GM12864 (cell line): Measurements from ENCODE around the gene MLXIP.

Source experiments
- DNase-seq: peaks from one replicate; pipeline ENCODE4 v3.0.0-alpha.2; 2011; ENCODE audit warnings: low read depth
- H3K4me3 ChIP-seq: 2 replicates; pipeline ENCODE4 v1.5.1; 2011; ENCODE audit warnings: mild to moderate bottlenecking, low read depth, low read length, control low read depth
- TF ChIP-seq, protein P1 (sequence below): IDR thresholded peaks from 2 replicates; pipeline ENCODE4 v1.5.1; 2011; ENCODE audit warnings: low read depth, mild to moderate bottlenecking, moderate library complexity, low read length, control low read depth, inconsistent platforms; ENCODE audit errors: missing control alignments

Gene MLXIP

GRCh38 chr12:122187466-122187865 is 108.9 kb downstream of the MLXIP start:
- TF ChIP-seq, protein P1, sequence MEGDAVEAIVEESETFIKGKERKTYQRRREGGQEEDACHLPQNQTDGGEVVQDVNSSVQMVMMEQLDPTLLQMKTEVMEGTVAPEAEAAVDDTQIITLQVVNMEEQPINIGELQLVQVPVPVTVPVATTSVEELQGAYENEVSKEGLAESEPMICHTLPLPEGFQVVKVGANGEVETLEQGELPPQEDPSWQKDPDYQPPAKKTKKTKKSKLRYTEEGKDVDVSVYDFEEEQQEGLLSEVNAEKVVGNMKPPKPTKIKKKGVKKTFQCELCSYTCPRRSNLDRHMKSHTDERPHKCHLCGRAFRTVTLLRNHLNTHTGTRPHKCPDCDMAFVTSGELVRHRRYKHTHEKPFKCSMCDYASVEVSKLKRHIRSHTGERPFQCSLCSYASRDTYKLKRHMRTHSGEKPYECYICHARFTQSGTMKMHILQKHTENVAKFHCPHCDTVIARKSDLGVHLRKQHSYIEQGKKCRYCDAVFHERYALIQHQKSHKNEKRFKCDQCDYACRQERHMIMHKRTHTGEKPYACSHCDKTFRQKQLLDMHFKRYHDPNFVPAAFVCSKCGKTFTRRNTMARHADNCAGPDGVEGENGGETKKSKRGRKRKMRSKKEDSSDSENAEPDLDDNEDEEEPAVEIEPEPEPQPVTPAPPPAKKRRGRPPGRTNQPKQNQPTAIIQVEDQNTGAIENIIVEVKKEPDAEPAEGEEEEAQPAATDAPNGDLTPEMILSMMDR = no peak
- no peak for DNase-seq
- H3K4me3 ChIP-seq = no peak overlapping the region

DNA sequence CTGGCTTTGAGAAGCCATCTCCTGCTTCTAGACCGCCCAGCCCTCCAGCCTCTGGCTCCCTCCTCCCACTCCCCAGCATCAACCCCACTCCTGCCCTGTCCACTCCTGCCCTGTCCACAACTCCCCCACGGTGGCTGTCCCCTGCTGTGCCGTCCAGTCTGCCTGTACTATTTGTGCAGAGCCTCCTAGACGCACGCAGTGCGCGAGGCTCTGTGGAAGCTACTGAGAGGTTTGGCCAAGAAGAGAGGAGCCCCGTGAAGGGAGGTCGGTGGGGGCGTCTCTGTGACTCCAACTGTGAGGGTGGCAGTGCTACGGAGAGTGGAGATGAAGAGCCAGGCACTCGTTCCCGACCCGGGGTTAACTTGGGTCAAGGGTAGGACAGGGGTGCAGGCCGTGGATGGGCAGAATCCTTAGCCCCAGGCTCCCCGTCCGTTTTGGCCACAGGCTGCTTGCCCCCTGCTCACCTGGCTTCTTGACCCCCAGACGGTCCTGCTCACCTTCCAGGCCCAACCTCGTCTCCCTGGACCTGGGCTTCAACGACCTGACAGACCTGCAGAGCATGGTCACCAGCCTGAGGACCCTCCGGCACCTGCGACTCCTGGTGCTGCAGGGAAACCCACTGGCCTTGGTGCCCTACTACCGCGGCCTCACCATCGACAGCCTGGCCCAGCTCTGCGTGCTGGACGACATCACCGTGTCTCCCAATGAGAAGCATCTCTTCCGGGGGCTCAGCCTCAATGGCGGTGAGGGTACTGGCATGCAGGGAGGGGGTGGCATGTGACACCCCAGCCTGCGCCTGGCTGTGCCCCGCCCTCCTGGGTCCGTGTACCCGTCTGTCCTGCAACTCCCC is 111.3 kb downstream of the MLXIP start:
- TF ChIP-seq, protein P1 = no peak
- no peak for DNase-seq
- H3K4me3 ChIP-seq = no peak overlapping the region

DNA sequence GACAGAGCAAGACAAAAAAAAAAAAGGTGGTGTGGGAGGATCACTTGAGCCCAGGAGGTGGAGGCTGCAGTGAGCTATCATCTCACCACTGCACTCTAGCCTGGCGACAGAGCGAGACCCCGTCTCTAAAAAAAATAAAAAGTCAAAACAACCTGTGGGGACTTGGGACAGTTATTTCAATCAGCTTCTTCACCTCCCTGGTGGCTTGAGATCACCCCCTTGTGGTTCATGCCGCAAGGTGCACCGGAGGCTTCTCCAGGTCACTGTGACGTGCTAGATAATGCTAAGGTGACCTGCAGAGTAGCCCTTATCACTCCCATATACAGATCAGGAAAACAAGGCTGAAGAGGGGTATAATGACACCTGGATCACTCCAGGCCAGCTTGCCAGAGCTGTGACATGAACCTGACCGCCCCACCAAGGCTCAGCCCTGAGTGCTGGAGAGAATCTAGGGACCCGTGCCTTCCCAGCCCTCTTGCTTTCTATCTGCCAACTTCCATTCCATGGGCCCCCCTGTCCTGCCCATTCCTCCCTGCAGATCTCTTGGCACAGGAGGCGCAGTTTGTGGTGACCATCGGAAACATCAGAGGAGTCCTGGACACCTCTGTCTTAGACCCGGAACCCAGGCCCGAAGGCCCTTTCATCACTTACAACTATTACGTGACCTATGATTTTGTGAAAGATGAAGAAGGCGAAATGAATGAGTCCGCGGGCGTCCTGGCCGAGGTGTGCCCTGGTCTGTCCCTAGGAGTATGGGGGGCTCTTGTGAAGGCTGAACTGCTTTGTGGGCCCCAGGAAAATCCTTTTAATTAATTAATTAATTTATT is 112.5 kb downstream of the MLXIP start:
- peak; percentile 27 for DNase-seq
- no peak overlapping the region for H3K4me3 ChIP-seq
- TF ChIP-seq, protein P1 = peak; percentile 90

- no peak for DNase-seq
- no peak overlapping the region for H3K4me3 ChIP-seq
- TF ChIP-seq, protein P1 = no peak
These were observed 113.9 kb downstream of the MLXIP start for GRCh38 chr12:122192441-122192840.

DNA sequence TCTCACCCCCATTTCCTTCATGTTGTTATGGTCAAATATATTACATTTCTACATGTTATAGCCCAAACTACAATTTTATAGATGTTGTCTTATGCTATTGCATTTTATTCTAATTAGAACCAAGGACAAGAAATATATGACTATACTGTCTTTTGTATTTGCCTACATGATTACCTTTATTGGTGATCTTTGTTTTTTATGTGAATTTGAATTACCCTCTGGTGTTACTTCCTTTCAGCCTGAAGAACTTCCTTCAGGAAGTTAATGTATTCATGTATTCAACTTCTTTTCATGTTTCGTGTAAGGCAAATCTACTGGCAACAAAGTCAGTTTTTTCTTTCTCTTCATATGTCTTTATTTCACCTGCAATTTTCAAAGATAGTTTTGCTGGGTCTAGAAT is 116.2 kb downstream of the MLXIP start:
- no peak overlapping the region for H3K4me3 ChIP-seq
- DNase-seq = no peak
- TF ChIP-seq, protein P1 = no peak

DNA sequence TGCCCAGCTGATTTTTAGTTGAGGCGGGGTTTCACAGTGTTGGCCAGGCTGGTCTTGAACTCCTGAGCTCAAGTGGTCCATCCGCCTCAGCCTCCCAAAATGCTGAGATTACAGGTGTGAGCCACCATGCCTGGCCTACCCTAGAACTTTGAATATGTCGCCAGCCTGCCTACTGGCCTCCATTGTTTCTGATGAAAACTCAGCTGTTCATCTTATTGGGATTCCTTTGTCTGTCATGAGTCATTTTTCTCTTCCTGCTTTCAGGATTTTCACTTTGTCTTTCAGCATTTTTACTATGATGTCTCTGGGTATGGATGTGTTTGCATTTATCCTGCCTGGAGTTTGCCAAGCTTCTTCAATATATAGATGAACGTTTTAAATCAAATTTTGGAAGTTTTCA is 116.8 kb downstream of the MLXIP start:
- no peak for DNase-seq
- no peak overlapping the region for H3K4me3 ChIP-seq
- TF ChIP-seq, protein P1 = no peak
